RKO (cell line): Measurements from ENCODE around the gene PVR.
"Not testable (repeated sequence)": the region's sequence is repeated elsewhere in the genome, so short reads cannot be mapped to it uniquely, and the experiment has no call there.

ENCODE experiments used
- DNase-seq: peaks from one replicate; pipeline ENCODE4 v3.0.0-alpha.2; 2016; ENCODE audit warnings: low spot score

The PVR gene

DNA sequence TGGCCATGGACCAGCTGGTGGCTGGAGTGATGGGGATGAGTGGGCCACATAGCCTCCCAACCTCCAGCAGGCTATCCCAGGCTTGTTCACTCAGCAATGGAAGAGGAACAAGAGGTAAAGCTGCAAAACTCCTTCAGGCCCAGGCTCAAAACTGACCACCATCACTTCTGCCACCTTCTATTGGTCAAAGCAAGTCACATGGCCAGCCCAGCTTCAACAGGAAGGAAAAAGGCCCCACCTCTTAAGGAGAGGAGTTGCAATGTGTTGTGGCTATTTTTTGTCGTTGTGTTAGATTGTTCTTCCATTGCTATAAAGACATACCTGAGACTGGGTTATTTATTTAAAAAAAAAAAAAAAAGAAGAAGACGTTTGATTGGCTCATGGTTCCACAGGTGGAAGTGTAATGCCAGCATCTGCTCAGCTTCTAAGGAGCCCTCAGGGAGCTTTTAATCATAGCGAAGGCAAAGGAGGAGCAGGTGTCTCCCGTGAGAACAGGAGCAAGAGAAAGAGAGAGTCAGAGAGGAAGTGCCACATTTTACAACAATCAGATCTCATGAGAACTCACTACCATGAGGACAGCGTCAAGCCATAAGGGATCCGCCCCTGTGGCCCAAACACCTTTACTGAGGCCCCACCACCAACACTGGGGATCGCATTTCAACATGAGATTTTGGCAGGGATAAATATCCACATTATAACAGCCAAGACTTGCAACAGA lies 24.9 kb upstream of the PVR start:
- no peak for DNase-seq

DNA sequence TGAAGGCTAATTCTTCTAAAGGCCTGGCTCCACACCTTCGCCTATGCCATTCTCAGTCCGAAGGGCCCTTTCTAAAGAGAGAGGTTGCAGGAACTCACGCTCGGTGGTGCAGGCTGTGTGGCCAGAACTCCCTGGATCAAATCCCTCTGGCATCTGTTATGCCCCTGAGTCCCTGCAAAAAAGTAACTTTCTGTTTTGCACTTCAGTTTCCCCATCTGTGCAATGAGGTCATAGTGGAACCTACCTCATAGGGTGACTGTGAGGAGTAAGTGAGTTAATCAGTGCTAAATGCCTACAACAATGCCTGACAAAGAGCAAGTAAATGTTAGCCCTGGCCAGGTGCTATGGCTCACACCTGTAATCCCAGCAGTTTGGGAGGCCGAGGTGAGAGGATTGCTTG lies 23.0 kb upstream of the PVR start:
- no peak for DNase-seq

DNA sequence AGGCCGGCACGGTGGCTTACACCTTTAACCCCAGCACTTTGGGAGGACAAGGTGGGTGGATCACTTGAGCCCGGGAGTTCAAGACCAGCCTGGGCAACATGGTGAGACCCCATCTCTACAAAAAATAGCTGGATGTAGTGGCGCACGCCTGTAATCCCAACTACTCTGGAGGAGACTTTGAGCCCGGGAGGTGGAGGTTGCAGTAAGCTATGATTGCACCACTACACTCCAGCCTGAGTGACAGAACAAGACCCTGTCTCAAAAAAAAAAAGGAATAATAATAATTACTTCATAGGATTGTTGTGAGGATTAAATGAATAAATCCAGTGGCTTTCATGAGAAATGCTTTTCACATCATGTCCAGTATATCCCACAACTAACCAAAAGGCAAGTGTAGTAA lies 22.3 kb upstream of the PVR start:
- DNase-seq, result no peak

DNA sequence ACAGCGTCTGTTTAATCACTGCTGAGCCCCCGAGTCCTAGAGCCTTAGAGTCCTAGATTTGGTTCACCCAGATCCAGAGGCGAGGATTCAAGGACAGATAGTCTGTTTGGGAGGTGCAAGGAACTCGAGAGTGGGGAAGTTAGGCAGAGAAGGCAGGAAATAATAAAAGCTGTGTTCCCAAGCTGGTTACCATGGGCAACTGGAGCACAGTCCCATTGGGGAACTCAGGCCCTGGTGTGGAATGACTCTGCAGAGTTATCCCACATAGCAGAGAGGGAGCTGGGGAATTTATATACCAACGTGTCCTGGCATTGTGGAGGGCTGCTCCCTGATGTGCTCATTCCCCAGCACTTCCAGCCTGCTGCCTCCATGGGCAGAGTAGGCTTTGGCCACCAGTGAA lies 20.6 kb upstream of the PVR start:
- no peak for DNase-seq

DNA sequence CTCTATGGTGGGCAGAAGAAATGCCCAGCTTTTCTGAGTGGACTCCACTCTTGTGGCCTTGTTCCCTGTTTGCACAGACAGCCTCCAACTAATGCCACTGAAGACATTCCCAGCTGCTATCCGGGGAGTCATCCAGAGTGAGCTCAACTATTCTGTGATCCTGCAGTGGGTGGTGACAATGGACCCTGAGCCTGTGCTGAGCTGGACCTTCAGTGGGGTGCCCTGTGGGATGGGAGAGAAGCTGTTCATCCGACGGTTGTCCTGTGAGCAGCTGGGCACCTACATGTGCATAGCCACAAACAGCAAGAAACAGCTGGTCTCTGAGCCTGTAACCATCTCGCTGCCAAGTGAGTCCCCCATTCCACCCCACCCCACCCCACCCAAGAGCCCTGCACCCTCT lies 20.1 kb upstream of the PVR start:
- no peak for DNase-seq

DNA sequence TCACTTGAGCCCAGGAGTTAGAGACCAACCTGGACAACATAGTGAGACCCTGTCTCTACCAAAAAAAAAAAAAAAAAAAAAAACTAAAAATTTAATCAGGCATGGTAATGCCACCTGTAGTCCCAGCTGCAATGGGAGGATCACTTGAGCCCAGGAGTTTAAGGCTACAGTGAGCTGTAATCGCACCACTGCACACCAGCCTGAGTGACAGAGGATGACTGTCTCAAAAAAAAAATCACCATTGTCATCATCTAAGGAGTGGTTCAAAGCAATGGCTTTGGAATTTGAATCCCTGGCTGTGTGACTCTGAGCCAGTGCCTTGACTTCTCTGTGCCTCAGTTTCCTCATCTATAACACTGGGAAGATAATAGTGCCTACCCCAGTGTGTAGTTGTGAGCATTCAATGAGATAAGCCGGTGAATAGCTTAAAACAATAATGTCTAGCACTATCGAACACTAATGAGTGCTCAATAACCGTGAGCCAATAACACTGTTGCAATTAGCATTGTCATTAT lies 18.8 kb upstream of the PVR start:
- no peak for DNase-seq

DNA sequence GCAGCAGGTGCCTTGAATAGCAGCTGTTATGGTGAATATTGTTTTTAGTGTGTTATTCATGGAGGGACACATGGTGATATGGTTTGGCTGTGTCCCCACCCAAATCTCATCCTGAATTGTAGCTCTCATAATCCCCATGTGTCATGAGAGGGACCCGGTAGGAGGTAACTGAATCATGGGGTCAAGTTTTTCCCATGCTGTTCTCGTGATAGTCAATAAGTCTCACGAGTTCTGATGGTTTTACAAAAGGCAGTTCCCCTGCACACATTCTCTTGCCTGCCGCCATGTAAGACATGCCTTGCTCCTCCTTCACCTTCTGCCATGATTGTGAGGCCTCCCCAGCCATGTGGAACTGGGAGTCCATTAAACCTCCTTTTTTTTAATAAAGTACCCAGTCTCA lies 18.1 kb upstream of the PVR start:
- DNase-seq, result not testable (repeated sequence)

DNA sequence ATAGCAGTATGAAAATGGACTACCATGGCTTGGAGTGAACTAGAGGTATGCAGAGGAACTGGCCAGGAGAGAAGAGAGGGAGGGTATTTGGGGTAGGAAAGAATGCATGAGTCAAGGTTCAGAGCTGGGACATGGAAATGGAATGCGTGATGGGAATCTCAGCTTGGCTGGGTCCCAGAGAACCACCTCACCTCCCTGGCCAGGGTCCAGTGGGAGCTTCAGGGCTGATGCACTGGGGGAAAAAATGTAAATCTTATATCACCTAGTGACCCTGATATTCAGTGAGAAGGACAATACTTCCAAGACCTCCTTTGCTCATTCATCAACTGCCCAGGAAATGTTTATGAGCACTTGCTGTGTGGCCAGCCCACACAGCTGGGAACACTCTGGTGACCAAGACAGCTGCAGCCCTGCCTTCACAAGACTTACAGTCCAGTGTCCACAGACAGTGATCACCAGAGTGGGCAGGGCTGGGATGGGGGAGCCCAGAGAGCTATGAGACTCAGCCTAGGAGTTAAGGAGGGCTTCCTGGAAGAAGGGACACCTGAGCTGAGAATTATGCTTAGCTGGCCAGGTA lies 17.6 kb upstream of the PVR start:
- DNase-seq, result peak; percentile 76

DNA sequence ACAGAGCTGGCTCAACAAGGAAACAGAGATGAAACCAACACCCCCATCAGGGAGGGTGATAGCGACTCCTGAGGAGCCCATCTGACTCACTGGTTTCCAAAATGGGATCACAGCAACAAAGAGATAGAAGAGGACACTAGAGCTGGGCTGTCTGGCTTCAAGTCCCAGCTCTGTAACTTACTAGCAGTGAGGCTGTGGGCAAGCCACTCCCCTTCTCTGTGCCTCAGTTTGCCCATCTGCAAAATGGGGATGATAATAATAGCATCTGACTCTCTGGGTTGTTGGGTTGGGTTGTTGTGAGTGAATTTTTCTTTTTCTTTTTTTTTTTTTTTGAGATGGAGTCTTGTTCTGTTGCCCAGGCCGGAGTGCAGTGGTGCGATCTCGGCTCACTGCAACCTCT lies 16.1 kb upstream of the PVR start:
- no peak for DNase-seq

DNA sequence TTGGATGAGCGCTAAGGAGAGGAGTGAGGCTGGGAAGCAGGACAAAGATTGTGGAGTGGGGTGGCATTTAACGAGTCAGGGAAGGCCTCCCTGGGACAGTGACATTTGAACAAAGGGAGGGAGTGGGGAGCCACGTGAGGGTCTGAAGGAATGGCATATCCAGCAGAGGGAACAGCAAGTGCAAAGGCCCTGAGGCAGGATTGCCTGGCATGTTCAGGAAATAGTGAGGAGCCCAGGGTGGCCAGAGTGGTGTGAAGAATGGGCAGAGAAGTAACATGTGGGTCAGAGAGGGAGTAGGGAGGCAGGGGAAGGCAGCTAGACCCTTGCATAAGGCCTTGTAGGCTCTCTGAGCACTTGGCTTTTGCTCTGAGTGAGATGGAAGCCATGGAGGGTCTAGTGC lies 14.9 kb upstream of the PVR start:
- DNase-seq, result no peak

DNA sequence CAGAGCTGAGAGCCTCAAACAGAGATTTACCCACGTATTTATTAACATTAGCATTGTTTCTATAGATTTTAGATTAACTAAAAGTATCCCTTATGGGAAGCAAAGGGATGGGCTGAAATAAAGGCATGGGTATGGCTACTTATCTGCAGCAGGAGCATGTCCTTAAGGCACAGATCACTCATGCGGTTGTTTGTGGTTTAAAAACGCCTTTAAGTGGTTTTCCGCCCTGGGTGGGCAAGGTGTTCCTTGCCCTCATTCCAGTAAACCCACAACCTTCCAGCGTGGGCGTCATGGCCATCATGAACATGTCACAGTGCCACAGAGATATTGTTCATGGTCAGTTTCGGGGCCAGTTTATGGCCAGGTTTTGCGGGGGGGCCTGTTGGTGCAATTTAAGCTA lies 12.1 kb upstream of the PVR start:
- not testable (repeated sequence) for DNase-seq

DNA sequence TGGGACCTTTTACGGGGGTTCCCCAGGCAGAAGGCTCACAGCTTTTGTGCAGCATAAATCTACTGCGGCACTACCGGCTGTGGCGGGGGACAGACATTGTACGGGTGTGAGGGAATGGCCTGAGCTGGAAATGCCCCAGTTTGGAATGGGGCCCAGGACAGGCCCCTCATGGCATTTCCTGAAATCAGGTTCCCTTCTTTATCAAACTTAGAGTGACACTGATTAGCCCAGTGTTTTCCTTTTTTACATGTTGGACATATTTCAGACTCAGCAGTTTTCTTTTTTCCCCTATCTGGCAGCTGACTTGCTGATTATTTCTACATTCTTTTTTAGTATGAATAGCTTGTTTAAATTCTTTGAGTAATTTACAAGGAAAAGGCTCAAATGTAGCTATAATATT lies 9.7 kb upstream of the PVR start:
- DNase-seq, result not testable (repeated sequence)

DNA sequence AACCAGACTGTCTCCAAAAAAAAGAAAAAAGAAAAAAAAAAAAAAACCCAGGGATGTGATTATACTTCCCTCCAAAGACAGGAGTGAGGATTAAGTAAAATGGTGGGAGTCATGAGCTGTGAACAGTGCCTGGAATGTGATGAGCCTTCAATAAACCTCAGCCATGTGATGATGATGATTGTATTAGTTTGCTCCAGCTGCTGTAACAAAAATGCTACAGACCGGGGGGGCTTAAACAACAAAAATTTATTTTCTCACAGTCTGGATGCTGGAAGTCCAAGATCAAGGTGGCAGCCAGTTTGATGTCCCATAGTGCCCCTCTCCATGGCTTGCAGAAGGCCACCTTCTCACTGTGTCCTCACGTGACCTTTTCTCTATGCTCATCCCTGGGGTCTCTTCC lies 8.9 kb upstream of the PVR start:
- DNase-seq, result no peak

DNA sequence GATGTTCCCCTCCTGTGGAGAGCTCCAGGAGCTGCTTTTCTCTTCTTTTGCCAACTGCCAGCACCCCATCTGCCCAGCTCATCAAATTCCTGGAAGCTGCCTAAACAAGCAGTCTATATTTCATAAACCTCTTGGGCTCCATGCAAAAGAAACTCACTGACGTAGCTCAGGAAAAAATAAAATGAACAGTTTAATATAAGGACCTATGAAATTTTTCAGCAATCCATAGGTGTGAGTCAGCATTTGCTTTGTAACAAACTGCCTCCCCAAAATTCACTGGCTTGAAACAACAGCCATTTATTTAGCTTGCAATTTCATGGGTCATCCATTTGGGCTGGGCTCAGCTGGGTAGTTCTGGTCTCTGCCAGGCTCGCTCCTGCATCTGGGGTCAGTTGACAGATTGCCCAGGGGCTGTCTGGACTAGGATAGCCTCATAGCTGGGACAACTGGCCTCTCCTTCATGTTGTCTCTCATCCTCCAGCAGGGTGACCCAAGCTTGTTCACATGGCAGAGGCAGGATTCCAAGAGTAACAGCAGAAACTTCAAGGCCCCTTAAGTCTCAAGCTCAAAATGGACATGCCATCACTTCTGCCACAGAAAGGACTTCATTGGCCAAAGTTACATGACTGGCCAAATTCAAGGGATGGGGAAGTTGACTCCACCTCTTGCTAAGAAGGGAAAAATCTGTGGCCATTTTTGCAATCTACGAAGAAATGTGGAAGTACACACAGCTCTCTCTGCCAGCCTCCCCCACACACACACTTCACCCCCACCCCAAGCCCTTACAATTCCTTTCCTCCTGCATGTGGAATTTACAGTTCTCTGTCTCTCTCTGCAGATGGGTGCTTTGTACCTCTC lies 7.9 kb upstream of the PVR start:
- DNase-seq, result no peak

DNA sequence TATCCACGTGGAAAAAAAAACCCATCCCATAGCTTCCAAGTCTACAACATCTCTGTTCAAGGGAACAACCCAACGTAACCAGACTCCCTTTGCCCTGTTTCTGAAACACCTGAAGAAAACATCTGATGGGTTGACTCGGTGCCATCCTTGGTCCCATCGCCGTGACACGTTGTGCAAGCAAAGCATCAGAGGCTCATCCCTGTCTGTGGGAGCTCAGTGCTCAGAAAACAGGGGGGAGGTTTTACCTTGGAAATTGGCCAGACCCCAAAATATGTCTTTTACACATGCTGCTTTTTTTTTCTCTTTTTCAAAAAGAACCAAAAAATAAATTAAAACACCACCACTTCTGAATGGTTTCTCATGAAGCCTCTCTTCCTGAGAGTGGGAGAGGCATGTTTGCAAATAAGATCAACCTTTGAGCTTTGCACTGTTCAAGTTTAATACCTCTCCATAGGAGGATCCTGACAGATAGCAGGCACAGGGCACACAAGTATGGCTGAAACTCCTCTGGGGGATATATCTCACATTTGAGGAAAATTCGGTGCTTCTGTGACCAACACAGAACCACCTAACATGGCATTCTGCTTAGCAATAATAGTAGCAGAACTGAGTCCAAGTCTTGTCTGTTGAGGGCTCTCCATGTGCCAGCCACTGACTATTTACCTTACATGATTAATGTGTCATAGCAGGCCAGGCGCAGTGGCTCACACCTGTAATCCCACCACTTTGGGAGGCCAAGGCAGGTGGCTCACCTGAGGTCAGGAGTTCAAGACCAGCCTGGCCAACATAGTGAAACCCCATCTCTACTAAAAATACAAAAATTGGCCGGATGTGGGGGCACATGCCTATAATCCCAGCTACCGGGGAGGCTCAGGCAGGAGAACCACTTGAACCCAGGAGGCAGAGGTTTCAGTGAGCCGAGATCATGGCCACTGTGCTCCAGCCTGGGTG lies 7.0 kb upstream of the PVR start:
- DNase-seq, result no peak

DNA sequence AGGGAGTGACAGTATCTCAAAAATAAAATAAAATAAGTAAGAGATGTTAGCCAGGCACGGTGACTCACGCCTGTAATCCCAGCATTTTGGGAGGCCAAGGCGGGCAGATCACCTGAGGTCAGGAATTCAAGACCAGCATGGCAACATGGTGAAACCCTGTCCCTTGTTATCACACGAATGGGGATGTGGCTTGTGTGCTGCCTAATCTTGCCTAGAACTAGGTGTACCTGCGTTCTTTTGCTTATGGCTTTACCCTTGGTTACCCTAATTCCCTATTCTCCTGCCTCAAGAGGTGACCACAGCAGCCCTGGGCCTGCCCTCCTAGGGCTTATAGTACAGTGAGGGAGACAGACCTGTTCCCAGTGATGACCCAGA lies 6.3 kb upstream of the PVR start:
- DNase-seq, result no peak

DNA sequence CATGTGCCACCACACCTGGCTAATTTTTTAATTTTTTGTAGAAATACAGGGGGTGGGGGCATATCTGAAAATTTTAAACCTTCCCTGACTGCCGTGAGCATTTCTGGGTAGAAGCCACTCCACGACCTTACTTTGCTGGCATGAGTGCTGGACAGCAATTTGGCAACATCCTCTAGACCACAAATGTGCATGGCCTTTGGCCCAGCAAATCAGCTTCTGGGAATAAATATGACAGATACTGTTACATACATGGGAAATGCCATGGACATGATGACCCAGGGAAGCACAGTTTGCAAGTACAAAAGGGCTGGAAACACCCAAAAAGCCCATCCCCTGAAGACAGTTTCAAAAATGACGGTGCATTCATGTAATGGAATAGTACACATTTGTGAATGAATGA lies 3.2 kb upstream of the PVR start:
- no peak for DNase-seq

DNA sequence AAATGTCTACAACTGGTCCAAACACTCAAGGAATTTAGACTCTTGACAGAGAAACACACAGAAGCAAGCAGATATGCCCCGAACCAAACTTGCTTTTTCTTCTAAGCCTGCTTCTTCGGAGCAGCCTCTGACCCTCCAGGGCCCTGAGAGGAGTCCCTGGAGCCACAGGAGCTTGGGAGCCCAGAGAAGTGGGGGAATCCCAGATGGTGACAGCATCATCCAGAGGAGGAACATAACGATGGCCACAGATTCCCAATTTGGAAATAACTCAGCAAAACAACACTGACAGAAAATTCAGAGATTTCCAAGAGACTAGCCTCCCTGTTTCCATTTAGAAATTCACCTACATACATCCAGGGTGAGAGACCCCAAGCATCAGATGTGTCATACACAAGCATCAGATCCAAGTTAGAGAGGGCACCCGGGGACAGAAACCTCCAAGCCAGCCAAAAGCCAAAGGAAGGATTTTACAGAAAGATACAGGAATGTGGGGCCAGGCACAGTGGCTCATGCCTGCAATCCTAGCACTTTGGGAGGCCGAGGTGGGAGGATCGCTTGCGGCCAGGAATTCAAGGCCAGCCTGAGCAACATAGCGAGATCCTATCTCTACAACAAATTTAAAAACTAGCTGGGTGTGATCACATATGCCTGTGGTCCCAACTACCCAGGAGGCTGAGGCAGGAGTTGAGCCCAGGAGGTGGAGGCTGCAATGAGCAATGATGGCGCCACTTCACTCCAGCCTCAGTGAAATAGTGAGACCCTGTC lies 2.0 kb upstream of the PVR start:
- DNase-seq, result no peak

DNA sequence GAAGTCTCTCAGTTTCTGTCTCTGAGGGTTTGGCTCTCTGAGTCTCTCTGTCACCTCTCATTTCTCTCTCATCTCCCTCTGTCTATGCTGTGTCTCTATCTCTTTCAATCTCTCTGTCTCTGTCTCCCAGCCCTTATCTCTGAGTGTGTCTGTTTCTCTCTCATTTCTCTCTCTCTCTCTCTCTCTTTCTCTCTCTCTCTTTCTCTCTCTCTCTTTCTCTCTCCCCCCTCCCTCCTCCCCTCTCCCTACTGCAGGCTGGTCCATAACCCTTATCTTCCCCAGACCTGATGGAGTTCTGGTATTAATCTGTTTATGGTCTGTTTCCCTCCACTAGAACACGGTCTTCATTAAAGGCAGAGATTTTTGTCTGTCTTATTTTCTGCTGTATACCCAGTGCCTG lies 1.3 kb upstream of the PVR start:
- DNase-seq, result no peak

DNA sequence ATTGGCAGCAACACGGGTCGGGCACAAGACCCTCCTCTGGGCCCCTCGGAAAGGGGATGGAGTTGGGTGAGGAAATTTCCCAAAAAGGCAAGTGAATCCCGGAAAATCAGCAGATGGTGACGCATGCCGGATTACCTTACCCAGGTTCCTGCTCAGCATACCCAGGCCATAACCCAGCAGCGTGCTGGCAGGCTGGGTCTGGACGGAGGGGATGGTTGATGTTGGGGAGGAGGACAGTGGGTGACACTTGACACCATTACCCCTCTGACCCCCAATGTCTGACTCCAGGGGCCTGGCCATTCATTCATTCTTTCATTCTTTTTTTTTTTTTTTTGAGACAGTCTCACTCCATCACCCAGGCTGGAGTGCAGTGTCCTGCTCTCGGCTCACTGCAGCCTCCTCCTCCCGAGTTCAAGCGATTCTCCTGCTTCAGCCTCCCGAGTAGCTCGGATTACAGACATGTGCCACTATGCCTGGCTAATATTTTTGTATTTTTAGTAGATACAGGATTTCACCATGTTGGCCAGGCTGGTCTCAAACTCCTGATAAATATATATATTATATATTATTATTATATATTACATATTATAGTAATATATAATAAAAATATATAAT lies 799 bp downstream of the PVR start:
- DNase-seq, result peak; percentile 72
